K562 (cell line): ENCODE measurements around the gene SORCS2.

Source experiments
- POLR2A ChIP-seq: fragments of 450-650 bp; conservative IDR thresholded peaks from 2 replicates; pipeline ENCODE4 v1.6.1; 2016
- ZNF57 ChIP-seq: fragments of 450-650 bp; formaldehyde crosslinking; IDR thresholded peaks from 2 replicates; pipeline ENCODE4 v1.4.0; 2020; ENCODE audit warnings: mild to moderate bottlenecking, moderate library complexity

DNA sequence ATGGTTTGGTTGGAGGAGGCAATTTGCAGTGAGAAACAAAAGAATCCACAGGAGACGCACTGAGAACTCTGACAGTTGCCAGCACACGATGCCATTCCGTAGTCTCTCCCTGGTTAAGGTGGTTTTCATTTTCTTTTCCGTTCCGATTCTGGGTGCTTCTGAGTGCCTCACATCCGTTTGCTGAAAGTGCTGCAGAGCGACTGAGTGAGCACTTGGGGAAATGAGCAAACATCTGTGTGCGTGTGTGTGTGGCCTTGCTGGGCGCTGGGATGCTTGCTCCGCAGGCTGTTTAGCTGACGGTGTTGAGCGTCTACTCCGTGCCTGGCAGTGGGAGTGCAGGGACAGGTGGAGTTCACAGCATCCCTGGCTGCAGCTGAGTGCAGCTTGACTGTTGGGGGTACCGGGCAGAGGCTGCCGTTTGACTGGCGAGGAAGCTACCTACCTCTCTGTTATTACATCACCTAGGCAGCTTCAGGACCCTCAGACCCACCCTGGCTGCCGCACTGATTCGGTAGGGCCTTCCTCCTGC, 49.3 kb downstream of the SORCS2 start:
- TF ChIP-seq ZNF57 (no peak), POLR2A (no peak)
